SKM-1 treated with dmso at 0.1 percent for 144 hours (cell line): ENCODE results near the gene APOBEC3F.
"Not testable (repeated sequence)": the region's sequence is repeated elsewhere in the genome, so short reads cannot be mapped to it uniquely, and the experiment has no call there.

Experiments used
- DNase-seq: peaks from one replicate; lab custom pipeline; 2025; ENCODE audit not compliant: unreplicated experiment; lab: John Stamatoyannopoulos, UW

APOBEC3F gene

DNA sequence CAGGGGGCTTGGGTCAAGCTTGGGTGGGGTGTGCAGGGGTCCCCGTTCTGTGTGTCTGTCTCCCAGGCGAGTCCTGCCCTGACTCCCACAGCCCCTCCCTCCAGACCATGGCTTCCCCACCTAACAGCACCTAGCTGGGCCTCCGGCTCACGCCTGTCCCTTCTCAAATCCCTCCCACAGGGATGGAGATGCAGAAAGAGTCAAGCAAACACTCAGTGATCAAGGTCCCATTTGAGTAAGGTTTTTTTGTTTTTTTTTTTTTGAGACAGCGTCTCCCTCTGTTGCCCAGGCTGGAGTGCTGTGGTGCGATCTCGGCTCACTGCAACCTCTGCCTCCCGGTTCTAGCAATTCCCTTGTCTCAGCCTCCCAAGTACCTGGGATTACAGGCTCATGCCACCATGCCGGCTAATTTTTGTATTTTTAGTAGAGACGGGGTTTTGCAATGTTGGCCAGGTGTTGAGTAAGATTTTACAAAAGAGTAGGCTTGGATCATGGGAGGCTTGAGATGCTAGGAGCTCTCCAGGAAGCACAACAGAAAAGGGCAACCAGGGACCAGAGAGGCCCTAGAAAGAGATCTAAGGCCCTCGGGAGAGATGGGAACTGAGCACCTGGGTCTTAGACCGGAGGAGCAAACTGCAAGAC, 14.0 kb upstream of the APOBEC3F start:
- DNase-seq = no peak

DNA sequence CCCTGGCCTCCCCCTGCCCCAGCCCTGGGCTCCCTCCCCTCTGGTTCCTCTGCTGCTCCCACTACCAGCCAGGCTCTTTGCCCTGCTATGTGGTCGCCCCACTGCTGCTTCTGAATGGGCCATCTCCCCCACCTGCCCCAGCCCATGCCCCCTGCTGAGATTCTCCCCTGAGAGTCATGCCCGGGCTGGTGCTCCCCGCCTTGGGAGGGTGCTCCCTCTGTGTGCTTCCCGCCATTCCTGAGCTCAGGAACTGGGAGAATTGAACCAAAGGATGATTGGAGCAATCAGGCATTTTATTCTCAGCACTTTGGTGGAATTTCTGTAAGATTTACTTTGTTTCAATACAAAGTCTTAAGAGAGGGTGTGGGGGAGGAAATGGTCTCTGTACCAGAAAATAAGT, 12.9 kb upstream of the APOBEC3F start:
- no peak for DNase-seq

DNA sequence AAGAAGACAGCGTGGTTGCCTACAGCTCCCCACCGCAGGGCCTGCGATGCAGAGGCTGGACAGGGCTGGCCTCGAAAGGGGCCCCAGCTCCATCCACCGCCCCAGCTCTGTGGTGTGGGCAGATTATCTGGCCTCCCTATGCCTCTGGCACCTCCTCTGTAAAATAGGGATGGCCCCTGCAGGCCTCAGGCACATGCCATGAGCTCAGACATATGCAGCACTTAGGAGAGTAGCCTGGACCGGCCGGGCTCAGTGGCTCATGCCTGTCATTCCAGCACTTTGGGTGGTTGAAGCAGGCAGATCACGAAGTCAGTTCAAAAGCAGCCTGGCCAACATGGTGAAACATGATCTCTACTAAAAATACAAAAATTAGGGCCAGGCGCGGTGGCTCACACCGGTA, 12.4 kb upstream of the APOBEC3F start:
- DNase-seq = no peak

DNA sequence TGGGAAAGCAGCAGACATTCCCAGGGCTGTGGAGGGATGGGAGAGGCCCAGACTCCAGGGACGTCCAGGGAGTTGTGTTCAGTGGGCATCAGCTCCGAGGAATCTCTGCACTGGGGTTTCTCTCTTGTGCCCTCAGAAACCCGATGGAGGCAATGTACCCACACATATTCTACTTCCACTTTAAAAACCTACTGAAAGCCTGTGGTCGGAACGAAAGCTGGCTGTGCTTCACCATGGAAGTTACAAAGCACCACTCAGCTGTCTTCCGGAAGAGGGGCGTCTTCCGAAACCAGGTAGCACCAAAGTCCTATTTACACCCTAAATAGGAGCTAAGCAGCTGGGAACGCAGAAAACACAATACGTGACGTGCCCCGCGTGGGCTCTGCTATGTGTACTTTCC, 11.4 kb upstream of the APOBEC3F start:
- DNase-seq = no peak

DNA sequence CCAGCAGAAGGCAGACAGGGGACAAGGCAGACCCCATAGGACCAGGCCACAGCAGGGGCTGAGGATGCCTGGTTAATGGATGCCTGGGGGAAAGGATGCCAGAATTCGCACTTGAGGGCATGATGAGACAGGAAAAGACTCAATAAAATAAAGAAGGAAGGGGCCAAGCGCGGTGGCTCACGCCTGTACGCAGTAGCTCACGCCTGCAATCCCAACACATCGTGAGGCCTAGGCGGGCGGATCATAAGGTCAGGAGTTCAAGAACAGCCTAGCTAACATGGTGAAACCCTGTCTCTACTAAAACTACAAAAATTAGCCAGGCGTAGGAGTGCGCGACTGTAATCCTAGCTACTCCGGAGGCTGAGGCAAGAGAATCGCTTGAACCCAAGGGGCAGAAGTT, 10.0 kb upstream of the APOBEC3F start:
- DNase-seq = no peak

DNA sequence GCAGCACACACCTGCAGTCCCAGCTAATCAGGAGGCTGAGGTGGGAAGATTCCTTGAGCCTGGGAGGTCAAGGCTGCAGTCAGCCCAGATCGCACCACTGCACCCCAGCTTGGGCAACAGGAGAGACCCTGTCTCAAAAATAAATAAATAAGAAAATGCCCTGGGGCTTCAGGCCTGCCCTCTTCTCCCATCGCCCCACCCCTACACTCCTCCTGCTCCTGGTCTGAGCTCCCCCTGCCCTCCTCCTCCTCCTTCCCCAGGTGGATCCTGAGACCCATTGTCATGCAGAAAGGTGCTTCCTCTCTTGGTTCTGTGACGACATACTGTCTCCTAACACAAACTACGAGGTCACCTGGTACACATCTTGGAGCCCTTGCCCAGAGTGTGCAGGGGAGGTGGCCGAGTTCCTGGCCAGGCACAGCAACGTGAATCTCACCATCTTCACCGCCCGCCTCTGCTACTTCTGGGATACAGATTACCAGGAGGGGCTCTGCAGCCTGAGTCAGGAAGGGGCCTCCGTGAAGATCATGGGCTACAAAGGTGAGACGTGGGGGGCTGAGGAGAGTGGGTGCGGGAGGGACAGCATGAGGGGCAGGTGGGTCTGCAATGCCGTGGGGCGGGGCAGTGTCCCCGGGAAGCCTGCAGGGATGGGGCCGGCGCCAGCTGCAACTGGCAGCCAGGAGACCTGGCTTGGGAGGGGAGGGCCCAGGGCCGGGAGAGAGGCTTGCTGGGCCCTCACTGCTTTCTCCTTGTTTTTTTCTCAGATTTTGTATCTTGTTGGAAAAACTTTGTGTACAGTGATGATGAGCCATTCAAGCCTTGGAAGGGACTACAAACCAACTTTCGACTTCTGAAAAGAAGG, 9.0 kb upstream of the APOBEC3F start:
- DNase-seq = not testable (repeated sequence)

DNA sequence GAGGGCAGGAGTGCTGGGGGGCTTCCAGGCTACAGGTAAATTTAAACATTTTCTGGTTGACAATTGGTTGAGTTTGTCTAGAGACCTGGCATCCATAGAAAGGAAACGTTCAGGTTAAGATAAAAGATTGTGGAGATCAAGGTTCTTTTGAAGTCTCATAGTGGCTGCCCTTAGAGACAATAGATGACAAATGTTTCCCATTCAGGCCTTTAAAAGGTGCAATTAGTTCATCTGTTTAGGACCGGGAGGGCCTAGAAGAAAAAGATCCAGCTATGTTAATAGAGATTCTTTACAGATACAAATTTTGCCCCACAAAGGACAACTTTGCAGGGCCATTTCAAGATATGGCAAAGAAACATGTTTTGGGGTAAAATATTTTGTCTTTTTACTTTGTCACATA, 3.6 kb upstream of the APOBEC3F start:
- DNase-seq = not testable (repeated sequence)

DNA sequence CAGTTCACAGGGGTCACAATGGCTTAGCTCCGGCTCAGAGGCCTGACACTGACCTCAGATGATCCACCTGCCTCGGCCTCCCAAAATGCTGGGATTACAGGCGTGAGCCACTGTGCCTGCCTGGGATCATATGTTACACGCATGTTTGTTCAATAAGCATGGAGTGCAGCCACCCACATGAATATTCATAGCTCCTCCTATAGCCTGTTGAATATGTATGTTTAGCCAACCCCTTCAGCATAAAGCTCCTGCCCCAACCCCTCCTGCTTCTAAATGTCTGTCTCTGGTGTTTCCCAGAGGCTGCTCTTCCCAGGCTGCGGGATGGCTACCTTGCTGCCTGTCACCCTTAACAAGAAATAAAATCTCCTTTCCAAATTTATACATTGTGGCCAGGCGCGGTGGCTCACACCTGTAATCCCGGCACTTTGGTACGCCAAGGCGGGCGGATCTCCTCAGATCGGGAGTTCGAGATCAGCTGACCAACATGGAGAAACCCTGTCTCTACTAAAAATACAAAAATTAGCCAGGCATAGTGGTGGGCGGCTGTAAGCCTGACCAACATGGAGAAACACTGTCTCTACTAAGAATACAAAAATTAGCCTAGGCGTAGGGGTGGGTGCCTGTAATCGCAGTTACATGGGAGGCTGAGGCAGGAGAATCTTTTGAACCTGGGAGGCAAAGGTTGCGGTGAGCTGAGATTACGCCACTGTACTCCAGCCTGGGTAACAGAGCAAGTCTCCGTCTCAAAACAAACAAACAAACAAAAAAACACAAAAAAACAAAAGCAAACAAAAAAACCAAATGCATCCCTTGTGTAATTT, 1.1 kb upstream of the APOBEC3F start:
- no peak for DNase-seq

DNA sequence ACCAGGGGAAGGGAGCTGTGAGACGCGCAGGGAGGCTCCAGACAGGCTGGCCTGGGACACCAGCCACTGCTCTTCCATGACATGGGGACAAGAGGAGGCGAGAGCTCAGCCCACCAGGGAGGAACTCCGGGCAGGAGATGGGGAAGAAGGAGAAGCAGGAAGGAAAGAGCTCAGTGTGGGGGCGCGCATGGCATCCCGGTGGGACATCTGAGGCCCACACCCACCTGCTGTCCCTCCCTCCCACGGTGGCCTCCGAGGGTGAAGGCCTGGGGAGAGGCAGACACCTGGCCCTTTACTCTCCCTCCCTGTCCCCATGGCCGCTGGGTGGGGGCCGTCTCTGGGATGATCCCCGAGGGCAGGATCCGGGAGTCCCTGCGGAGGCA, 518 bp upstream of the APOBEC3F start:
- DNase-seq = not testable (repeated sequence)

DNA sequence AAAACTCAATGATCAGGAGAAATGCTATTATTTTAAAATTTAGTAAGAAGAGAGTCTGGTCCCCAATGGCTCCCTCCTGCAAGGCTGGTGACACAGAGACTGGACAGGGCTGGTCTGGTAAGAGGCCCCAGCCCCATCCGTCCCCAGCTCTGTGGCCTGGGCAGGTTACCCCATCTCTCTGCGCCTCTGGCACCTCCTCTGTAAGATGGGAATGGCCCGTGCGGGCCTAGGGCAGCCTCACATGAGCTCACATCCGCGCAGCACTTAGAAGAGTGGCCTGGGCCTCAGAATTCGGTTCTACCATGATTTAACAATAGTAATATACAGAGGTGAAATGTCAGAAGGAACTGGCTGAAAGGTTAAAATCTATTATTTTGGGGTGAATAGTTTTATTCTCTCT, 1.2 kb downstream of the APOBEC3F start:
- DNase-seq = no peak

DNA sequence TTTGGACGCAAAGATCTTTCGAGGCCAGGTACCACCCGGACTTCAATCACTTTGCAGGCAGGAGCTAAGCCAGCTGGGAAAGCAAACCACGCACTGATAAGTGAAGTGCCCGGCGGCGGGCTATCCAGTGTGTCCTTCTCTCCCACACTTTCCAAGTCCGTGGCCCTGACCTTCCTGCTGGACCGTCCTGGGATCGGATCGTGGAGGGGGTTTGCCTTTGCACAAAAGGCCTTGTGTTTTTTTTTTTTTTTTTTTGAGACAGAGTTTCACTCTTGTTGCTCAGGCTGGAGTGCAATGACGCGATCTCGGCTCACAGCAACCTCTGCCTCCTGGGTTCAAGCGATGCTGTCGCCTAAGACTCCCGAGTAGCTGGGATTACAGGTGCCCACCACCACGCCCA, 2.4 kb downstream of the APOBEC3F start:
- DNase-seq = not testable (repeated sequence)

DNA sequence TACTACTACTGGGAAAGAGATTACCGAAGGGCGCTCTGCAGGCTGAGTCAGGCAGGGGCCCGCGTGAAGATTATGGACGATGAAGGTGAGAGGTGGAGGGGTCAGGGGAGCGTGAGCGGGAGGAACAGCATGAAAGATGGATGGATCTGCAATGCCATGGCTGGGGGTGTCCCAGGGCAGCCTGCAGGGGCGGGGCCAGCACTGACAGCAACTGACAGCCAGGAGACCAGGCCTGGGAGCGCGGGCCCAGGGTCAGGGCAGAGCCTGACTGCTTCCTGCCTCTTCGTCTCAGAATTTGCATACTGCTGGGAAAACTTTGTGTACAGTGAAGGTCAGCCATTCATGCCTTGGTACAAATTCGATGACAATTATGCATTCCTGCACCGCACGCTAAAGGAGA, 4.5 kb downstream of the APOBEC3F start:
- DNase-seq = not testable (repeated sequence)

DNA sequence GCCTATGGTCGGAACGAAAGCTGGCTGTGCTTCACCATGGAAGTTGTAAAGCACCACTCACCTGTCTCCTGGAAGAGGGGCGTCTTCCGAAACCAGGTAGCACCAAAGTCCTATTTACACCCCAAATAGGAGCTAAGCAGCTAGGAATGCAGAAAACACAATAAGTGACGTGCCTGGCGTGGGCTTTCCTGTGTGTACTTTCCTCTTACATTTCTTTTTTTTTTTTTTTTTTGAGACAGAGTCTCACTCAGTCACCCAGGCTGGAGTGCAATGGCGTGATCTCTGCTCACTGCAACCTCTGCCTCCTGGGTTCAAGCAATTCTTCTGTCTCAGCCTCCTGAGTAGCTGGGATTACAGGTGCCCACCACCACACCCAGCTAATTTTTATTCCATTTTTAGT, 8.8 kb downstream of the APOBEC3F start:
- DNase-seq = not testable (repeated sequence)

DNA sequence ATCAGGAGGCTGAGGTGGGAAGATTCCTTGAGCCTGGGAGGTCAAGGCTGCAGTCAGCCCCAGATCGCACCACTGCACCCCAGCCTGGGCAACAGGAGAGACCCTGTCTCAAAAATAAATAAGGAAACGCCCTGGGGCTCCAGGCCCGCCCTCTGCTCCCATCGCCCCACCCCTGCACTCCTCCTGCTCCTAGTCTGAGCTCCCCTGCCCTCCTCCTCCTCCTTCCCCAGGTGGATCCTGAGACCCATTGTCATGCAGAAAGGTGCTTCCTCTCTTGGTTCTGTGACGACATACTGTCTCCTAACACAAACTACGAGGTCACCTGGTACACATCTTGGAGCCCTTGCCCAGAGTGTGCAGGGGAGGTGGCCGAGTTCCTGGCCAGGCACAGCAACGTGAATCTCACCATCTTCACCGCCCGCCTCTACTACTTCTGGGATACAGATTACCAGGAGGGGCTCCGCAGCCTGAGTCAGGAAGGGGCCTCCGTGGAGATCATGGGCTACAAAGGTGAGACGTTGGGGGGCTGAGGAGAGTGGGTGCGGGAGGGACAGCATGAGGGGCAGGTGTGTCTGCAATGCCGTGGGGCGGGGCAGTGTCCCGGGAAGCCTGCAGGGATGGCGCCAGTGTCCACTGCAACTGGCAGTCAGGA, 11.3 kb downstream of the APOBEC3F start:
- DNase-seq = not testable (repeated sequence)

DNA sequence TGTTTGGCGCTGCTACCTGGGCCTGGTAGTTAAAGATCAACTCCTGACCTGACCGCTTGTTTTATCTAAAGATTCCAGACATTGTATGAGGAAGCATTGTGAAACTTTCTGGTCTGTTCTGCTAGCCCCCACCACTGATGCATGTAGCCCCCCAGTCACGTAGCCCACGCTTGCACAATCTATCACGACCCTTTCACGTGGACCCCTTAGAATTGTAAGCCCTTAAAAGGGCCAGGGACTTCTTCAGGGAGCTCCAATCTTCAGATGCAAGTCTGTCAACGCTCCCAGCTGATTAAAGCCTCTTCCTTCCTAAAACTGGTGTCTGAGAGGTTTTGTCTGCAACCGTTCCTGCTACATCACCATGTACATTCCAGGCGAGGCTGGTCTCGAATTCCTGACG, 15.0 kb downstream of the APOBEC3F start:
- DNase-seq = no peak

DNA sequence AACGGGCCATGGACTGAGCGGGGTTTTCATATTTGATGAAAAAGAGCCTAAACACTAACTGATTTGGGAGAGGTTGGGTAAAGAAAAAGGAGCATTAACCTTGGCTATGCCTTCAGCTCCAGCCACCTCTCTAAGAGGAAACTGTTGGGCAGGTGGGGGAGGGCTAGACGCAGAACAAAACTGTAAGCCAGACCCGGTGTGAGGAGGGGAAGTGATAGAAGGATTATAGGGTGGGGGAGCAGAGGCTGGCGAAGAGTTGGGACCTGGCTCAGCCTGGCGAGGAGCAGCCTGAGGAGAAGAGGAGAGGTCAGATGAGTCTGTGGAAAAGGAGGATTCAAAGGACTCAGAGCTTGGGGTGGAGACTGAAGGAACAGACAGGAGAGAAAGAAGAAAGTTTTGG, 20.6 kb downstream of the APOBEC3F start:
- not testable (repeated sequence) for DNase-seq

DNA sequence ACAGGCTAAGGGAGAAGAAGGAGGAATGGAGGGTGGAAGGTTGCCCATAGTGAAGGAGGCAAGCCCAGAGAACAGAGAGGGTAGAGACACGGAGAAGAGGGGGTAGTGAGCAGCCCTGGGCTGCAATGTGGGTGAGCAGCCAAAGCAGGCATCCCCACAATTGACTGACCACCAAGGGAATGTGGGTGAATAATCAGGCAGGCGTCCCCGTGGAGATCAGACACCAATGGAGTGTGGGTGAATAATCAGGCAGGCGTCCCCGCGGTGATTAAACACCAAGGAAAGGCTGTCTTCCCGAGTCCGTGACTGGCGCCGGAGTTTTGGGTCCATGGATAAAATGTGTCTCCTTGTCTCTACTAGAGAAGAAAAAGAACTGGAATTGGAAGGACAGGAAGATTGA, 21.3 kb downstream of the APOBEC3F start:
- not testable (repeated sequence) for DNase-seq

DNA sequence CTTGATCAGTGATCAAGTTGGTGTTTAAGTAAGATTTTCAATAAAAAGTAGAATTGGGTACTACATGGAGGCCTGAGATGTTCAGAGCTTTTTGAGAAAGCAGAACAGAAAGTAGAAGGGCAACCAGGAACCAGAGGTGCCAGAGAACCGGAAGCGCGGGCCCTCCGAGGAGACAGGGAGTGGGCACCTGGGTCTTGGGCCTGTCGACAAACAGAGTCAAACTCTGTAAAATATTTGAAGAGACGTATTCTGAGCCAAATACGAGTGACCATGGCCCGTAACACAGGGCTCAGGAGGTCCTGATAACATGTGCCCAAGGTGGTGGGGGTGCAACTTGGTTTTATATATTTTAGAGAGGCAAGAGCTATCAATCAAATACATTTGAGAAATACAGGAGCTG, 23.2 kb downstream of the APOBEC3F start:
- DNase-seq = not testable (repeated sequence)

DNA sequence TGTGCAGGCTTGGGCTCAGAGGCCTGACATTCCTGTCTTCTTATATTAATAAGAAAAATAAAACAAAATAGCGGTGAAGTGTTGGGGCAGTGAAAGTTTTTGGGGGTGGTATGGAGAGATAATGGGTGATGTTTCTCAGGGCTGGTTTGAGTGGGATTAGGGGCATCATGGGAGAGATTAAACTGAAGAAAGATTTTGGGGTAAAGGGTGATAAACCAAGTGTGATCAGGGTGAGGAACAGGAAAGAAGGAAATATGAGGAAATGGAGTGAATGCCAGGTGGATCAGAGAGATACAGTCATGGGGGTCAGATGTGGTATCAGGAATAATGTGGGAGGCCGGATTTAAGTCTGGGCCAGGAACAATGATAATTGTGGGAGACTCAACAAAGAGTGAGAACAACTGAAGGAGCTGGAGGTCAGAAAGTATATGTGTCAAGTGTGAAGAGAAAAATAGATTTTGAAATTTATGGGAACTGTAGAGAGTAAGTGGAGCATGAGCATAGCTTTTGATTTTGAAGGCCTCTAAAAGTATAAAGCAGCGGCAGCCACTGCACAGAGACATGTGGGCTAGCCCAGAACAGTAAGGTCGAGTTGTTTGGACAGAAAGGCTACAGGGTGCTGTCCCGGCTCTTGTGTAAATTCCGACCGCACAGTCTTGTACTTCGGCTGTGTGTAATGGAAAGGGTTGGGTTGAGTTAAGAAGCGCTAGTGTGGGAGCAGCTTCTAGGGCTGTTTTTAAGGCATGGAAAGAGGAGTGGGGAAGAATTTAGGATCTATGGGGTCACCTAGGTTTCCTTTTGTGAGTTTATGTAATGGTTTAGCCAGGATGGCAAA, 26.0 kb downstream of the APOBEC3F start:
- DNase-seq = not testable (repeated sequence)

DNA sequence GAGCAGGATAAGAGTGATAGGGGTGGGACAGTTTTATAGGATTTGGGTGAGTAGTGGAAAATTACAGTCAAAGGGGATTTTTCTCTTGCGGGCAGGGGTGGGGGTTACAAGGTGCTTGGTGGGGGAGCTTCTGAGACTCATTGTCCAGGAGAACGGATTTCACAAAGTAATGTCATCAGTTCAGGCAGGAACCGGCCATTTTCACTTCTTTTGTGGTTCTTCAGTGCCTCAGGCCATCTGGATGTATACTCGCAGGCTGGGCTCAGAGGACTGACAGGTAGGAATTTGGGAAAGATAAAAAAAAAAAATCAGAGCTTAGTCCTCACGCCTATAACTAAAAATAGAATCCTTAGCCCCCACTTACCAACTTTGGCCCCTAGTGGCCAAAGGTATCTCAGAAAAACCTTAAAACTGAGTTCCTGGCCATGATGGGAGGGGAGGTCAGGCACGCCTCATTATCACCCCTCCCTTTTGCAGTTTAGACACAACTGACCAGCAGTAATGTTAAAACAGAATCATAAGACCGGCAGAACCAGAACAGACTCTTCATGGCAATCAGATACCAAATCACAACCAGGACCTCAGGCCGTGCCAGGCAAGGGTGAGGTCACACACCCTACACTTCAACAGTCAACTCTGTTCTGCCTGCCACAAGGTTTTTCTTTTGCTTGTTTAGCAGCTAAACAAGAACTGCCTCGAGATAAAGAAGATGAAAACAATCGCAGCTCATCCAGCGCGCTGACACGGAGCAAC, 27.5 kb downstream of the APOBEC3F start:
- no peak for DNase-seq
